CD4-positive, alpha-beta T cell treated with Interleukin-17A for 4 hours (primary cell): ENCODE data around the gene MYO6.

Source experiments
- DNase-seq: peaks from one replicate; pipeline ENCODE4 v3.0.0-alpha.2; 2020; ENCODE audit warnings: mixed read lengths

The MYO6 gene

DNA sequence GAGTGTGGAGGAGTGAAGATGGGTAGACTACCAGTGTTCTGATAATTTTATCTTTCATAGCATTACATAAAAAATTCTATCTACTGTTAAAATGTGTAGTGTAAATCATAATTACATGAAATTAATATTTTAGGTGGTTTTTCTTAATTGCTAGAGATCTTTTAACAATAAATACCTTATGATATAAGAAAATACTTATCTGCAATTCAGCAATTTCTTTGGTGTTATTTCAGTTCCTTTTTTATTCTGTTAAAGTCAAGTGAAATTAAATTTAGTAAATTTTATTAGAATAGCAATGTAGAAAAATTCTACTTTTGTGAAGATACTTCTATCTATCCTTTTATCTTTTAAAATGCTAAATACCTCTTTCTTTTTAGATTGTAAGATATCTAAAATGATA lies 219.1 kb downstream of the MYO6 start:
- no peak for DNase-seq
